GM12891 (cell line): ENCODE data around the gene RAB19.

Experiments
- DNase-seq: peaks from one replicate; pipeline ENCODE4 v3.0.0; 2011; ENCODE audit warnings: low spot score; ENCODE audit not compliant: insufficient read length
- FAIRE-seq: peaks from 2 replicates; lab custom pipeline; 2011; peaks lifted over from hg19 to GRCh38; lab: Jason Lieb, UNC
- PAX5 ChIP-seq: IDR thresholded peaks from 2 replicates; pipeline ENCODE4 v1.6.1; 2011; ENCODE audit warnings: low read length, moderate library complexity, mild to moderate bottlenecking; ENCODE audit not compliant: insufficient read depth, severe bottlenecking
- POLR2A ChIP-seq: IDR thresholded peaks from 2 replicates; pipeline ENCODE4 v1.6.1; 2011; ENCODE audit warnings: low read depth, low read length, control low read depth
- POLR2AphosphoS5 ChIP-seq: IDR thresholded peaks from 2 replicates; pipeline ENCODE4 v1.6.1; 2011; ENCODE audit warnings: low read depth, low read length, control low read depth
- POU2F2 ChIP-seq: IDR thresholded peaks from 2 replicates; pipeline ENCODE4 v1.6.1; 2011; ENCODE audit warnings: low read depth, mild to moderate bottlenecking, control low read depth, low read length, moderate library complexity
- SPI1 ChIP-seq: IDR thresholded peaks from 2 replicates; pipeline ENCODE4 v1.6.1; 2011; ENCODE audit warnings: low read depth, low read length, control low read depth
- TAF1 ChIP-seq: IDR thresholded peaks from 2 replicates; pipeline ENCODE4 v1.6.1; 2011; ENCODE audit warnings: low read depth, low read length, control low read depth

The RAB19 gene

GRCh38 chr7:140383954-140384713, 19.7 kb upstream of the RAB19 start:
- DNase-seq: no peak
- TF ChIP-seq POLR2AphosphoS5 (no peak), POLR2A (no peak), PAX5 (no peak), TAF1 (no peak), POU2F2 (no peak)
- no peak for FAIRE-seq

- TF ChIP-seq POLR2AphosphoS5: no peak
- no peak for TF ChIP-seq PAX5
- TF ChIP-seq SPI1: no peak
- no peak for TF ChIP-seq POLR2A
- no peak for TF ChIP-seq TAF1
- no peak for TF ChIP-seq POU2F2
- no peak for FAIRE-seq
- no peak for DNase-seq
Observed at GRCh38 chr7:140384894-140385545, 18.8 kb upstream of the RAB19 start.

GRCh38 chr7:140389445-140389844, 14.4 kb upstream of the RAB19 start:
- FAIRE-seq (no peak), DNase-seq (no peak)
- TF ChIP-seq SPI1 (no peak), POU2F2 (no peak), POLR2AphosphoS5 (no peak)

GRCh38 chr7:140390034-140390433, 13.8 kb upstream of the RAB19 start:
- DNase-seq: no peak
- FAIRE-seq: peak; percentile 51
- TF ChIP-seq SPI1 (no peak), POLR2A (no peak), POU2F2 (no peak), TAF1 (no peak), POLR2AphosphoS5 (no peak), PAX5 (no peak)

GRCh38 chr7:140390466-140391190, 13.2 kb upstream of the RAB19 start:
- DNase-seq (no peak), FAIRE-seq (peak; percentile 88)
- TF ChIP-seq SPI1 (peak; percentile 86), POU2F2 (no peak), POLR2AphosphoS5 (no peak), POLR2A (no peak), PAX5 (peak; percentile 73), TAF1 (no peak)

- no peak for TF ChIP-seq POLR2AphosphoS5
- TF ChIP-seq POLR2A: no peak
- TF ChIP-seq PAX5: no peak
- no peak for TF ChIP-seq TAF1
- TF ChIP-seq SPI1: no peak
- no peak for TF ChIP-seq POU2F2
- no peak for DNase-seq
- FAIRE-seq: peak; percentile 67
Observed at GRCh38 chr7:140391634-140392033, 12.2 kb upstream of the RAB19 start.

- DNase-seq: no peak
- TF ChIP-seq SPI1 (no peak), POU2F2 (no peak), POLR2A (no peak), PAX5 (no peak), TAF1 (no peak), POLR2AphosphoS5 (no peak)
- no peak for FAIRE-seq
Observed at GRCh38 chr7:140393756-140394306, 10.0 kb upstream of the RAB19 start.

GRCh38 chr7:140397784-140398750, 5.8 kb upstream of the RAB19 start, which contains the start of gene SLC37A3:
Gene SLC37A3, minus strand, starts transcription at chr7:140398530. Its CDS starts 16,004 bp downstream, at chr7:140382526.
- DNase-seq (peak; percentile 94), FAIRE-seq (peak; percentile 96)
- TF ChIP-seq POU2F2 (no peak), PAX5 (peak; percentile 9), POLR2A (peak; percentile 58; the same call in 1 of the 2 replicates), TAF1 (no peak)
